ENCODE results near the gene WT1. TPM values are rescaled to one million over a fixed set of nuclear protein-coding genes. Genes with fewer than 3 reads are reported as not detected.

Gene WT1
- total and polyA plus RNA-seq, 2 of the 8 experiments (the other 6 are each of a cell fraction or from before 2014, with no cell fraction given): 0.05 to 0.17 TPM

DNA sequence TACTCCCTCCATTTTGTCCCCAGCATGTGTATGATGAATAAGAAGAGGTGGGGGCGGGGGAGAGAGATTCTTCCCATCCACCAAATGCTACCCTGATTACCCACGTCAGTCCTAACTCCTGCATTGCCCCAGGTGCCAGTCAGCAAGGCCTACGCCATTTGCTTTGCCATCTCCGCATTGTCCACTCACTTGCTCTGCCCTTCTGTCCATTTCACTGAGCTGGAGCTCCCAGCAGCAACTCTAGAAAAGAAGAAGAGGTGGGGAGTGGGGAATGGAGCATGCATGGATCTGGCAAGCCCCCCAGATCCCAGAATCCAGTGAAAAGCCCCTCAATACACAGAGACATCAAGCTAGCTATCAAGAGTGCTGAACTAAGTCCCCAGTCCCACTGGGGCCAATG, 19.0 kb downstream of the WT1 start:
- peaks cover 0 to 9% (median 1%) of the 10 kb centered on the region in 4 experiments; a peak in 4 of 7 replicates for H3K4me1 ChIP-seq (replicated peaks in 1 of 4; ENCODE audit: control insufficient read depth in 3 of 4, insufficient read depth in 4 of 4, low read length in 3 of 4)
- no peaks in the 10 kb centered on the region for H3K79me2 ChIP-seq (ENCODE audit: control insufficient read depth in 1 of 2, insufficient read depth in 2 of 2, low read length in 2 of 2)
- no peak overlapping the region for H3K4ac ChIP-seq (replicated peaks; ENCODE audit: insufficient read length, low read depth, low read length)
- ChIA-PET POLR2A (ENCODE audit: partially characterized antibody) (interaction anchor here (0.5 kb wide), 1 partner anchor 42 kb away, joined by 3 read pairs; no protein-coding TSS in a partner anchor), CTCF (ENCODE audit: partially characterized antibody) (interaction anchor here (0.6 to 2.0 kb wide), 7 partner anchors 10 to 345 kb away, joined by 3 to 8 read pairs (median 3); no protein-coding TSS in a partner anchor)
- H2BK12ac ChIP-seq (ENCODE audit: low read depth, low read length): no peak overlapping the region
- no peak overlapping the region for H2BK20ac ChIP-seq (ENCODE audit: low read length)
- no peak overlapping the region for H3K9ac ChIP-seq (replicated peaks in 1 of 4; ENCODE audit: extremely low read depth in 1 of 4, low read depth in 3 of 4, low read length in 3 of 4)
- WGBS, 2 experiments (ENCODE audit: extremely low coverage in 1 of 2, insufficient coverage in 1 of 2, insufficient read length in 1 of 2, insufficient replicate concordance in 2 of 2, low coverage in 1 of 2, low lambda C conversion rate in 2 of 2, missing lambda C conversion rate in 1 of 2): 87% methylated on average over 4 of the region's 4 CpGs; no CpG with 5 or more reads in 1 of the 2 experiments
- no peak overlapping the region for H3K4me2 ChIP-seq (ENCODE audit: insufficient read depth in 1 of 2, low read depth in 2 of 2, low read length in 2 of 2)
- H2BK15ac ChIP-seq (ENCODE audit: low read length): no peak overlapping the region
- no peaks in the 10 kb centered on the region for H3K23me2 ChIP-seq (ENCODE audit: low read depth, low read length)
- H3K4me3 ChIP-seq (ENCODE audit: extremely low read depth in 1 of 4, insufficient read depth in 2 of 4, low read depth in 3 of 4, low read length in 4 of 4): no peak overlapping the region
- no peak overlapping the region for H4K5ac ChIP-seq (ENCODE audit: insufficient read length, low read depth, low read length)
- H3K79me1 ChIP-seq (ENCODE audit: low read depth, low read length): no peaks in the 10 kb centered on the region
- no peak for DNase-seq (ENCODE audit: low read depth in 1 of 2, low spot score in 2 of 2)
- no peaks in the 10 kb centered on the region for H3K9me3 ChIP-seq (ENCODE audit: insufficient read depth in 2 of 2, low read depth in 1 of 2, low read length in 1 of 2)
- H3K18ac ChIP-seq (ENCODE audit: extremely low read depth, low read length): no peak overlapping the region
- H3K56ac ChIP-seq (replicated peaks; ENCODE audit: insufficient read length, low read depth, low read length): no peak overlapping the region
- no peaks in the 10 kb centered on the region for H3K27me3 ChIP-seq (replicated peaks in 1 of 4; ENCODE audit: control insufficient read depth in 3 of 4, extremely low read depth in 1 of 4, insufficient read depth in 3 of 4, low read length in 3 of 4)
- H3K36me3 ChIP-seq (ENCODE audit: control insufficient read depth in 2 of 4, insufficient read depth in 4 of 4, low read length in 3 of 4): no peaks in the 10 kb centered on the region
- H4K8ac ChIP-seq (ENCODE audit: extremely low read depth, insufficient read depth, low read length): no peak overlapping the region; the same call in 1 of the 2 replicates
- TF ChIP-seq SIX5 (IDR thresholded peaks at IDR 0.05; ENCODE audit: low read depth, low read length) (no peak), EGR1 (IDR thresholded peaks at IDR 0.05; ENCODE audit: borderline replicate concordance, low read depth, low read length) (no peak), SAP30 (IDR thresholded peaks at IDR 0.05; ENCODE audit: insufficient read depth, insufficient replicate concordance, low read length) (no peak), EZH2 (IDR thresholded peaks at IDR 0.05; ENCODE audit: low read depth, low read length, severe bottlenecking) (no peak), TBP (IDR thresholded peaks at IDR 0.05; ENCODE audit: low read depth, low read length) (no peak), RNF2 (IDR thresholded peaks at IDR 0.05; ENCODE audit: borderline replicate concordance, low read depth, low read length, missing control alignments, poor library complexity, severe bottlenecking) (no peak), FOSL1 (IDR thresholded peaks at IDR 0.05; ENCODE audit: insufficient read depth, low read depth, low read length) (no peak), RFX5 (IDR thresholded peaks at IDR 0.05; ENCODE audit: borderline replicate concordance, low read depth, low read length) (no peak), KDM5A (IDR thresholded peaks at IDR 0.05; ENCODE audit: low read length) (no peak), SP4 (IDR thresholded peaks at IDR 0.05; ENCODE audit: low read length) (no peak), YY1 (IDR thresholded peaks at IDR 0.05; ENCODE audit: low read depth, low read length) (no peak), SIN3A (conservative IDR thresholded peaks at IDR 0.05 in 1 of 2, IDR thresholded peaks at IDR 0.05 in 1 of 2; ENCODE audit: low read depth in 1 of 2, low read length in 2 of 2) (no peak), SUZ12 (IDR thresholded peaks at IDR 0.05; ENCODE audit: low read length) (no peak), NRF1 (IDR thresholded peaks at IDR 0.05; ENCODE audit: low read depth, low read length) (no peak)
- H2BK120ac ChIP-seq (replicated peaks; ENCODE audit: low read depth, low read length): no peak overlapping the region
- H3K14ac ChIP-seq (ENCODE audit: insufficient read length): no peak overlapping the region
- FAIRE-seq: no peak
- no peak overlapping the region for H2BK5ac ChIP-seq (ENCODE audit: low read depth, low read length)
- H2AK5ac ChIP-seq (ENCODE audit: low read depth, low read length): no peak overlapping the region
- no peak overlapping the region for H3K23ac ChIP-seq (ENCODE audit: insufficient read length)
- H2AFZ ChIP-seq (ENCODE audit: low read length): no peak overlapping the region
- no peak overlapping the region for H3K27ac ChIP-seq (ENCODE audit: low read depth, low read length)
- H4K20me1 ChIP-seq (replicated peaks in 1 of 2; ENCODE audit: control insufficient read depth in 1 of 2, insufficient read depth in 2 of 2, low read length in 2 of 2): no peaks in the 10 kb centered on the region
- H4K91ac ChIP-seq (replicated peaks; ENCODE audit: insufficient read length, low read length): no peak overlapping the region

Measured in H1 (cell line).